Measurements from ENCODE around the gene LIX1. TPM values are rescaled to one million over a fixed set of nuclear protein-coding genes. Genes with fewer than 3 reads are reported as not detected.

Gene LIX1
- polyA plus RNA-seq, 2 of the 4 experiments (the other 2 are of a cell fraction), result not detected

DNA sequence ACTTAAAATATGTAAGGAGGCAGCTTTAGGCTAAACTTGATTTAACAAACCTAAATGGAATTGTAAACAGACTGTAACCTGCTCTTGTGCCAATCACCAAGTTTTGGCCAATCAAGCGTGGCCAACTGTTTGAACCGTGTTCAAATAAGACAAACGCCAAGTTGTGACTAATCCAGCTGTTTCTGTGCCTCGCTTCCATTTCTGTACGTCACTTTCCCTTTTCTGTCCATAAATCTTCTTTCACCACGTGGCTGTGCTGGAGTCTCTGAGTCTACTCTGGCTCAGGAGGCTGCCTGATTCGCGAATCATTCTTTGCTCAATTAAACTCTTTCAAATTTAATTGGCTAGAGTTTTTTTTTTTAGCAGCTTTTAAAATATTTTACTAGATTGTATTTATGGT lies 71.3 kb downstream of the LIX1 start:
- 73% methylated on average over 8 of the region's 8 CpGs for WGBS (ENCODE audit: missing lambda C conversion rate)

DNA sequence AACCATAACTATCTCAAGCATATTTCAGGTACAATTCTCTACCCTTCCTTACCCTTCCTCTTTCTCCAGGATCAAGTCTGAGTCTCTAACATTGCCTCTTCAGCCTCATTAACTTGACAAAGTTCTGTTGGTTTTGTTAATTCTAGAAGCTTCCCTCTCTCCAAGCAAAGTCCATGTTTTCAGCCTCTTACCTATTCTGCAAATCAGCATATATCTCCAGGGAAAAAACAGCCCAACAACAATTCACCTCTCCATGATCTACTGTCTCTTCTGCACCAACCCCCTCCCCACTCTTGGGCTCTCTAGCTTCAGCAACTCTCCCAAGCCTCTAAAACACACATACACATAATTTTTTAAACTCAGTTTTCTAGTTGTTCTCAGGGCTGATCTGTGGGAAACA lies 72.2 kb downstream of the LIX1 start:
- CTCF ChIA-PET, result interaction anchor here (0.9 to 1.1 kb wide), 2 partner anchors 9 to 25 kb away, joined by 3 to 4 read pairs; no protein-coding TSS in a partner anchor
- POLR2A ChIA-PET, result no interaction called here
- TF ChIP-seq MAFK (IDR thresholded peaks at IDR 0.05; ENCODE audit: partially characterized antibody) (peak; percentile 47), ZC3H11A (IDR thresholded peaks at IDR 0.05) (no peak), JUN (IDR thresholded peaks at IDR 0.05) (no peak), BHLHE40 (IDR thresholded peaks at IDR 0.05; ENCODE audit: low read depth, low read length) (no peak), RCOR1 (IDR thresholded peaks at IDR 0.05; ENCODE audit: low read depth, low read length) (no peak), FOSB (CRISPR knock-in tag; IDR thresholded peaks at IDR 0.05) (no peak)
- TF ChIP-seq, protein P1, sequence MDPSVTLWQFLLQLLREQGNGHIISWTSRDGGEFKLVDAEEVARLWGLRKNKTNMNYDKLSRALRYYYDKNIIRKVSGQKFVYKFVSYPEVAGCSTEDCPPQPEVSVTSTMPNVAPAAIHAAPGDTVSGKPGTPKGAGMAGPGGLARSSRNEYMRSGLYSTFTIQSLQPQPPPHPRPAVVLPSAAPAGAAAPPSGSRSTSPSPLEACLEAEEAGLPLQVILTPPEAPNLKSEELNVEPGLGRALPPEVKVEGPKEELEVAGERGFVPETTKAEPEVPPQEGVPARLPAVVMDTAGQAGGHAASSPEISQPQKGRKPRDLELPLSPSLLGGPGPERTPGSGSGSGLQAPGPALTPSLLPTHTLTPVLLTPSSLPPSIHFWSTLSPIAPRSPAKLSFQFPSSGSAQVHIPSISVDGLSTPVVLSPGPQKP (IDR thresholded peaks at IDR 0.05; ENCODE audit: low read depth, low read length), result no peak
- TF ChIP-seq, protein P2, sequence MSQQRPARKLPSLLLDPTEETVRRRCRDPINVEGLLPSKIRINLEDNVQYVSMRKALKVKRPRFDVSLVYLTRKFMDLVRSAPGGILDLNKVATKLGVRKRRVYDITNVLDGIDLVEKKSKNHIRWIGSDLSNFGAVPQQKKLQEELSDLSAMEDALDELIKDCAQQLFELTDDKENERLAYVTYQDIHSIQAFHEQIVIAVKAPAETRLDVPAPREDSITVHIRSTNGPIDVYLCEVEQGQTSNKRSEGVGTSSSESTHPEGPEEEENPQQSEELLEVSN (IDR thresholded peaks at IDR 0.05; ENCODE audit: borderline replicate concordance, low read depth), result no peak
- H3K9me3 ChIP-seq, result no peaks in the 10 kb centered on the region
- no peak overlapping the region for H3K4me2 ChIP-seq
- H3K4me3 ChIP-seq, result no peak overlapping the region
- DNase-seq (ENCODE audit: low read depth in 1 of 2, low spot score in 1 of 2) (no peak), ATAC-seq (no peak), FAIRE-seq (no peak)
- no peaks in the 10 kb centered on the region for H3K4me1 ChIP-seq
- no peak overlapping the region for H3K27ac ChIP-seq

More for the DNA sequence above, 71.3 kb downstream of the LIX1 start:
- ChIA-PET POLR2A (no interaction called here), CTCF (interaction anchor here (0.7 to 2.3 kb wide), 3 partner anchors 8 to 19 kb away, joined by 3 to 7 read pairs (median 3); no protein-coding TSS in a partner anchor)
- TF ChIP-seq NPAS2 (CRISPR knock-in tag; IDR thresholded peaks at IDR 0.05; ENCODE audit: borderline replicate concordance) (no peak), ESRRA (IDR thresholded peaks at IDR 0.05; ENCODE audit: borderline replicate concordance, low read length) (no peak), MYC (IDR thresholded peaks at IDR 0.05; ENCODE audit: borderline replicate concordance, low read length) (no peak), HOXB13 (CRISPR knock-in tag; IDR thresholded peaks at IDR 0.05; ENCODE audit: low read depth) (no peak)
- TF ChIP-seq, protein P3, sequence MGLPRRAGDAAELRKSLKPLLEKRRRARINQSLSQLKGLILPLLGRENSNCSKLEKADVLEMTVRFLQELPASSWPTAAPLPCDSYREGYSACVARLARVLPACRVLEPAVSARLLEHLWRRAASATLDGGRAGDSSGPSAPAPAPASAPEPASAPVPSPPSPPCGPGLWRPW (IDR thresholded peaks at IDR 0.05), result no peak
- TF ChIP-seq, protein P4, sequence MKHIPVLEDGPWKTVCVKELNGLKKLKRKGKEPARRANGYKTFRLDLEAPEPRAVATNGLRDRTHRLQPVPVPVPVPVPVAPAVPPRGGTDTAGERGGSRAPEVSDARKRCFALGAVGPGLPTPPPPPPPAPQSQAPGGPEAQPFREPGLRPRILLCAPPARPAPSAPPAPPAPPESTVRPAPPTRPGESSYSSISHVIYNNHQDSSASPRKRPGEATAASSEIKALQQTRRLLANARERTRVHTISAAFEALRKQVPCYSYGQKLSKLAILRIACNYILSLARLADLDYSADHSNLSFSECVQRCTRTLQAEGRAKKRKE (CRISPR knock-in tag; IDR thresholded peaks at IDR 0.05; ENCODE audit: low read depth), result no peak
- TF ChIP-seq, protein P1 (IDR thresholded peaks at IDR 0.05; ENCODE audit: low read depth, low read length), result no peak
- FAIRE-seq (no peak), ATAC-seq (no peak), DNase-seq (ENCODE audit: low read depth in 1 of 2, low spot score in 1 of 2) (no peak)
- H3K9me3 ChIP-seq, result no peaks in the 10 kb centered on the region
- no peak overlapping the region for H3K27ac ChIP-seq
- no peak overlapping the region for H3K4me2 ChIP-seq
- H3K4me1 ChIP-seq, result no peaks in the 10 kb centered on the region
- no peak overlapping the region for H3K4me3 ChIP-seq

DNA sequence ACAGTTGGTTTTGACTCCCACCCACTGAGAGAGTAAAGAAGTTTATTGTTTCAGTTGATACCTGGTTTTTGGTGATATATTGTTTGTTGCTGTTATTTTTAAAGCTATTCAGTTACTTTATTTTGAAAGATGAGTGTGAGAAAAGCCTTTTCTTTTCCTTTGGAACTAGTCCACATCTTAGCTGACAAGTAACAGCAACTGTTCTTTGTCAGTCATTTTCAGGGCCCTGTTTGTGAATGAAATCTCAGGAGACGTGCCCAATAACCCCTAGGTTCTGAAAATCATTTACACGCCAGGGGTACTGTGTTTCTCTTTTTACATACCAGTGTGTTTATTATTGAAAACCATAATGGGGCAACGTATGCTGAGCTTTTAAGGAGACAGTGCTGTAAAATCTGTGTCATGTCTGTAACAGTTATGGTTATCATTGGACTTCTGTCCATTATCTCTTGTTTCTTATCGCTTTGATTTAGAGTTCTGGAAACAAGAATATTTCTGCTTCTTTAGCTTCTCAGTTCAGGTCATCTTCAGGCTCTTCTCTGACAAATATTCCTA lies 75.0 kb downstream of the LIX1 start:
- no peak for TF ChIP-seq MAZ (IDR thresholded peaks at IDR 0.05; ENCODE audit: borderline replicate concordance, low read depth, low read length)
- no peak for TF ChIP-seq JUNB (IDR thresholded peaks at IDR 0.05)
- TF ChIP-seq, protein P5, sequence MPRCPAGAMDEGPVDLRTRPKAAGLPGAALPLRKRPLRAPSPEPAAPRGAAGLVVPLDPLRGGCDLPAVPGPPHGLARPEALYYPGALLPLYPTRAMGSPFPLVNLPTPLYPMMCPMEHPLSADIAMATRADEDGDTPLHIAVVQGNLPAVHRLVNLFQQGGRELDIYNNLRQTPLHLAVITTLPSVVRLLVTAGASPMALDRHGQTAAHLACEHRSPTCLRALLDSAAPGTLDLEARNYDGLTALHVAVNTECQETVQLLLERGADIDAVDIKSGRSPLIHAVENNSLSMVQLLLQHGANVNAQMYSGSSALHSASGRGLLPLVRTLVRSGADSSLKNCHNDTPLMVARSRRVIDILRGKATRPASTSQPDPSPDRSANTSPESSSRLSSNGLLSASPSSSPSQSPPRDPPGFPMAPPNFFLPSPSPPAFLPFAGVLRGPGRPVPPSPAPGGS (IDR thresholded peaks at IDR 0.05), result no peak
- no peak for TF ChIP-seq MAFK (IDR thresholded peaks at IDR 0.05; ENCODE audit: partially characterized antibody)
- TF ChIP-seq EP300 (IDR thresholded peaks at IDR 0.05), result no peak
- no peak for TF ChIP-seq SMC3 (IDR thresholded peaks at IDR 0.05)
- TF ChIP-seq RAD21 (conservative IDR thresholded peaks at IDR 0.05 in 1 of 2, IDR thresholded peaks at IDR 0.05 in 1 of 2), result no peak
- no peak for TF ChIP-seq TFCP2L1 (CRISPR knock-in tag; IDR thresholded peaks at IDR 0.05)
- TF ChIP-seq, protein P6, sequence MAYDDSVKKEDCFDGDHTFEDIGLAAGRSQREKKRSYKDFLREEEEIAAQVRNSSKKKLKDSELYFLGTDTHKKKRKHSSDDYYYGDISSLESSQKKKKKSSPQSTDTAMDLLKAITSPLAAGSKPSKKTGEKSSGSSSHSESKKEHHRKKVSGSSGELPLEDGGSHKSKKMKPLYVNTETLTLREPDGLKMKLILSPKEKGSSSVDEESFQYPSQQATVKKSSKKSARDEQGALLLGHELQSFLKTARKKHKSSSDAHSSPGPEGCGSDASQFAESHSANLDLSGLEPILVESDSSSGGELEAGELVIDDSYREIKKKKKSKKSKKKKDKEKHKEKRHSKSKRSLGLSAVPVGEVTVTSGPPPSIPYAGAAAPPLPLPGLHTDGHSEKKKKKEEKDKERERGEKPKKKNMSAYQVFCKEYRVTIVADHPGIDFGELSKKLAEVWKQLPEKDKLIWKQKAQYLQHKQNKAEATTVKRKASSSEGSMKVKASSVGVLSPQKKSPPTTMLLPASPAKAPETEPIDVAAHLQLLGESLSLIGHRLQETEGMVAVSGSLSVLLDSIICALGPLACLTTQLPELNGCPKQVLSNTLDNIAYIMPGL (CRISPR knock-in tag; IDR thresholded peaks at IDR 0.05; ENCODE audit: borderline replicate concordance), result no peak
- TF ChIP-seq, protein P3 (IDR thresholded peaks at IDR 0.05), result no peak
- TF ChIP-seq HEYL (CRISPR knock-in tag; IDR thresholded peaks at IDR 0.05), result no peak
- no peak for TF ChIP-seq PHF8 (IDR thresholded peaks at IDR 0.05; ENCODE audit: borderline replicate concordance, low read depth)
- TF ChIP-seq GATA3 (IDR thresholded peaks at IDR 0.05; ENCODE audit: borderline replicate concordance), result no peak
- ATAC-seq, result no peak
- no peak for DNase-seq (ENCODE audit: low read depth in 1 of 2, low spot score in 1 of 2)
- WGBS (ENCODE audit: missing lambda C conversion rate), result 68% methylated on average over 4 of the region's 4 CpGs
- no peak for FAIRE-seq
- ChIA-PET POLR2A (no interaction called here), CTCF (interaction anchor here (0.6 to 1.2 kb wide), 3 partner anchors 202 to 868 kb away, joined by 3 read pairs; no protein-coding TSS in a partner anchor)
- Histone ChIP-seq H3K9me3 (no peaks in the 10 kb centered on the region), H3K4me1 (no peaks in the 10 kb centered on the region), H3K4me3 (no peak overlapping the region), H3K27ac (no peak overlapping the region), H3K4me2 (no peak overlapping the region)
